HG03521 (cell line): ENCODE results near the gene ZNF185.

Experiments
- ATAC-seq: cut with Tn5 transposase; IDR thresholded peaks from one replicate; pipeline ENCODE4 v1.9.1; 2021; ENCODE audit warnings: mild to moderate bottlenecking, moderate library complexity; ENCODE audit not compliant: unreplicated experiment

The ZNF185 gene

GRCh38 chrX:152945021-152945979, 47.4 kb downstream of the ZNF185 start:
- no peak for ATAC-seq

DNA sequence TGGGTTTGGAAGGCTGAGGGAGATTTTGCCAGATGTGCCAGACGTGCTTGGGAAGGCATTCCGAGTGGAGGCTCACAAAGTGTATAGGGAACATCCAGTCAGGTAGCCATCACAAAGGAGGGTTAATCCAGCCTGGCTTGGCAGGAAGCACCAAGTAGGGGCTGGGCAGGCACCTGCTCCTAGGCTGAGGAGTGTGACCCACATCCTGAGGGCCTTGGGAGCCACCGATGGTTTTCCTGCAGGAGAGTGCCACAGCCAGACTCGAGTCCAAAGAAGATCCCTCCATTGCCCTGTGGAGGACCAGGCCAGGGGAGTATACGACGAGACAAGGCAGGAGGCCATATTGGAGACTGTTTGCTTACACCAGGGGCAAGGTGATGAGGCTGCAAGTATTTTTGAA, 48.8 kb downstream of the ZNF185 start:
- ATAC-seq, result no peak
